Measurements from ENCODE around the gene CTNS. TPM values are rescaled to one million over a fixed set of nuclear protein-coding genes. Genes with fewer than 3 reads are reported as not detected.
A peak's percentile ranks its signal among the peaks of the same experiment; 100 is the strongest.

CTNS gene
- total and polyA plus RNA-seq, 2 experiments from 2014 or later: 26.0 to 28.1 TPM

DNA sequence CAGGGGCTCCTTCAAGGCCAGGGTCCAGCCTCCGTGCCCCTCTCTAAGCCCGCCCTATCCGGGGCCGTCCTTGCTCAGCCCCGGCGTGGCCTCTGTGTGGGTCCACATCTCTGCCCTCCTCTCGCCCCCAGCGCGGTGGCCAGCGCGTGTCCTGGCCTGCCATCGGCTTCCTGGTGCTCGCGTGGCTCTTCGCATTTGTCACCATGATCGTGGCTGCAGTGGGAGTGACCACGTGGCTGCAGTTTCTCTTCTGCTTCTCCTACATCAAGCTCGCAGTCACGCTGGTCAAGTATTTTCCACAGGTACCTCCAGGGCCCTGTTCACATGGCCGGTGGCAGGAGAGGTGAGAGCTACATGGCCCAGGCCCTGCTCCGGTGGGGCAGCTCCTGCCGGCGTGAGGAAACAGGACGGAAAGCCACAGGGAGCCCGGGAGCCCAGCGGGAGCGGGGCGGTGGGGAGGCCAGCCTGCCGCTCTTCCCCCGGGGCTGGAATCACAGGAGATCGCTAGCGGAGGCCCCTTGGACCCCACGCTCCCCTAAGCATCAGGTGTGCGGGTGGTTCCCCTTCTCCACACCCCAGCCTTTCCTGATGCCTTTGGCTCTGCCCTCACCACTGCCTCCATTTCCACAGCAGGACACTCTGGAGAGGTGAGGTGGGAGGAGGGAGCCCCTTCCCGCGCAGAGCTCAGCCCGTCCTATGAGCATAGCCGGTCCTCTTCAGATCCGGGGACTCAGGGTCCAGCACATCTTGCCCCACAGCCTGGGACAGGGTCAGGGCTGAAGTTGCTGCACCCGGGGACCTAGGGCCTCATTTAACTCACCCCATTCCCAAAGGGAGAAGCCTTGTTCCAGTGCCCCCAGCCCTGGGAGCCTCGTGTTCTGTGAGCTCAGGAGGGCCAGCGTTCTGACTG, 21.6 kb downstream of the CTNS start:
- no peaks in the 10 kb centered on the region for H3K36me3 ChIP-seq (replicated peaks; ENCODE audit: insufficient read depth, low read depth)
- no peak overlapping the region for H2AFZ ChIP-seq
- no peak overlapping the region for H3K4me2 ChIP-seq
- no peak overlapping the region for H3K4me3 ChIP-seq
- no peak overlapping the region for H3K27ac ChIP-seq
- WGBS (ENCODE audit: low lambda C conversion rate, missing lambda C conversion rate): 91% methylated on average over 42 of the region's 42 CpGs
- no peaks in the 10 kb centered on the region for H3K9me2 ChIP-seq (replicated peaks; ENCODE audit: insufficient read depth)
- TF ChIP-seq, protein P1, sequence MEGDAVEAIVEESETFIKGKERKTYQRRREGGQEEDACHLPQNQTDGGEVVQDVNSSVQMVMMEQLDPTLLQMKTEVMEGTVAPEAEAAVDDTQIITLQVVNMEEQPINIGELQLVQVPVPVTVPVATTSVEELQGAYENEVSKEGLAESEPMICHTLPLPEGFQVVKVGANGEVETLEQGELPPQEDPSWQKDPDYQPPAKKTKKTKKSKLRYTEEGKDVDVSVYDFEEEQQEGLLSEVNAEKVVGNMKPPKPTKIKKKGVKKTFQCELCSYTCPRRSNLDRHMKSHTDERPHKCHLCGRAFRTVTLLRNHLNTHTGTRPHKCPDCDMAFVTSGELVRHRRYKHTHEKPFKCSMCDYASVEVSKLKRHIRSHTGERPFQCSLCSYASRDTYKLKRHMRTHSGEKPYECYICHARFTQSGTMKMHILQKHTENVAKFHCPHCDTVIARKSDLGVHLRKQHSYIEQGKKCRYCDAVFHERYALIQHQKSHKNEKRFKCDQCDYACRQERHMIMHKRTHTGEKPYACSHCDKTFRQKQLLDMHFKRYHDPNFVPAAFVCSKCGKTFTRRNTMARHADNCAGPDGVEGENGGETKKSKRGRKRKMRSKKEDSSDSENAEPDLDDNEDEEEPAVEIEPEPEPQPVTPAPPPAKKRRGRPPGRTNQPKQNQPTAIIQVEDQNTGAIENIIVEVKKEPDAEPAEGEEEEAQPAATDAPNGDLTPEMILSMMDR (IDR thresholded peaks at IDR 0.05; ENCODE audit: poor library complexity): no peak
- TF ChIP-seq EZH2phosphoT487 (IDR thresholded peaks at IDR 0.05; ENCODE audit: low read depth, severe bottlenecking, unreplicated experiment) (no peak), EZH2 (IDR thresholded peaks at IDR 0.05; ENCODE audit: borderline replicate concordance) (no peak)
- no peaks in the 10 kb centered on the region for H3K79me2 ChIP-seq
- H3K27me3 ChIP-seq: no peaks in the 10 kb centered on the region
- H3K4me1 ChIP-seq (ENCODE audit: insufficient read depth): peaks cover 19% of the 10 kb centered on the region
- no peaks in the 10 kb centered on the region for H3K9me3 ChIP-seq (ENCODE audit: low read depth)
- DNase-seq (ENCODE audit: low spot score): no peak
- H4K20me1 ChIP-seq (ENCODE audit: insufficient read depth, poor library complexity, severe bottlenecking): no peaks in the 10 kb centered on the region

DNA sequence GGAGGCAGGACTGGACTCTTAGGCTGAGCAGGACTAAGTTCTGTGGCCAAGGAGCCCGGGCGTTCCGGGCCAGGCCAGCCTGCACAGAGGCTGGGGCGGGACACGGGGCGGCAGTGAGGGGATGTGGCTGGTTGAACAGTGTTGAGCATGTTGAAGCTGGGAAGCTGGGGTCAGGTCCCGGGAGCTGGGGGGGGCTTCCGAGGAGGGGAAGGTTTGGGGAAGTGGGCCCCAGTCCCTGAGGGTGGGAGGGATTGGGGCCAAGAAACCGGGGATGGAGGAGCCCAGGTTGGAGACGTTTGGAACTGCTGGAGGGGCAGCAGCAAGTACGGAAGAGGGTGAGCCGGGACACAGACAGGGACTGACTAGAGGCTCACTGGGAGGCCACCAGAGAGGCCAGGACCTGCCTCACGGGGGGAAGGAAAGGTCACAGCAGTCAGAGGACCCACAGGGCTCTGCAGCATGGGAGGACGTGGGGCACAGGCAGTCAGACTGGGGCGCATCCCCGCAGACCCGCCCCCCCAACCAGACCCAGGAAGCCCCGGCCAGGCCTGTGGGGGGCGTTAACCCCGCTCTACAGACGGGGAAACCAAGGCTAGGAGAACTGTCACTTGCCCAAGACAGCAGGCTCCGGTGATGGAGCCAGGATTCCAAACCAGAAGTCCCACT, 22.4 kb downstream of the CTNS start:
- Histone ChIP-seq H3K4me1 (ENCODE audit: insufficient read depth) (peaks cover 19% of the 10 kb centered on the region), H3K9me3 (ENCODE audit: low read depth) (no peaks in the 10 kb centered on the region), H3K27me3 (no peaks in the 10 kb centered on the region), H2AFZ (no peak overlapping the region), H3K79me2 (no peaks in the 10 kb centered on the region), H3K4me3 (no peak overlapping the region), H3K4me2 (no peak overlapping the region), H3K9me2 (replicated peaks; ENCODE audit: insufficient read depth) (no peaks in the 10 kb centered on the region), H3K36me3 (replicated peaks; ENCODE audit: insufficient read depth, low read depth) (no peaks in the 10 kb centered on the region), H3K27ac (peak overlapping the region; percentile 85), H4K20me1 (ENCODE audit: insufficient read depth, poor library complexity, severe bottlenecking) (no peaks in the 10 kb centered on the region)
- DNase-seq (ENCODE audit: low spot score): no peak
- TF ChIP-seq EZH2 (IDR thresholded peaks at IDR 0.05; ENCODE audit: borderline replicate concordance): no peak
- TF ChIP-seq EZH2phosphoT487 (IDR thresholded peaks at IDR 0.05; ENCODE audit: low read depth, severe bottlenecking, unreplicated experiment): no peak
- TF ChIP-seq, protein P1 (IDR thresholded peaks at IDR 0.05; ENCODE audit: poor library complexity): no peak
- WGBS (ENCODE audit: low lambda C conversion rate, missing lambda C conversion rate): 86% methylated on average over 18 of the region's 22 CpGs

DNA sequence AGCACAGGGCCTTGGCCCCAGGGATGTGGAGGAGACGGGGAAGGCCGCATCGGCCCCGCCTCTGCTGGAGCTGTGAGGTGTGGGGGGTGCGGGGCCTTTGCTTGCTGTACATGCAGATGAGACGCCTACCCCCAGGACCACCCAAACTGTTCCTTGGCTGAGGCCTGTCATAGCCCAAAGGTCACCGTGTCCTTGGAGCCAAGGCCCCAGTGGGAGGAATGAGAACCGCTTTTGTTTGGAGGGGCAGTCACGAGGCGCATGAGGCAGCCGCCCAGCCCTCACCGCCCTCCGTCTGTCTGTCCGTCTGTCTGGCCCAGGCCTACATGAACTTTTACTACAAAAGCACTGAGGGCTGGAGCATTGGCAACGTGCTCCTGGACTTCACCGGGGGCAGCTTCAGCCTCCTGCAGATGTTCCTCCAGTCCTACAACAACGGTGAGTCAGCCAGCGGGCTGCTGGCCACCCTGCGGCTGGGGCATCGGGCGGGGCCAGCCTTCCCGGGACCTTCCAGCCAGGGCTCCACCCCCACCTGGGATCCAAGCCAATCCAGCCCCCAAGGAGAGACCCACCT, 23.1 kb downstream of the CTNS start:
- Histone ChIP-seq H4K20me1 (ENCODE audit: insufficient read depth, poor library complexity, severe bottlenecking) (peaks cover 4% of the 10 kb centered on the region), H3K4me3 (no peak overlapping the region), H3K27ac (peak overlapping the region; percentile 85), H3K36me3 (replicated peaks; ENCODE audit: insufficient read depth, low read depth) (no peaks in the 10 kb centered on the region), H3K79me2 (no peaks in the 10 kb centered on the region), H3K9me3 (ENCODE audit: low read depth) (no peaks in the 10 kb centered on the region), H3K4me1 (ENCODE audit: insufficient read depth) (peaks cover 19% of the 10 kb centered on the region), H3K9me2 (replicated peaks; ENCODE audit: insufficient read depth) (no peaks in the 10 kb centered on the region), H3K27me3 (no peaks in the 10 kb centered on the region), H2AFZ (no peak overlapping the region), H3K4me2 (no peak overlapping the region)
- TF ChIP-seq, protein P1 (IDR thresholded peaks at IDR 0.05; ENCODE audit: poor library complexity): no peak
- TF ChIP-seq EZH2phosphoT487 (IDR thresholded peaks at IDR 0.05; ENCODE audit: low read depth, severe bottlenecking, unreplicated experiment) (no peak), EZH2 (IDR thresholded peaks at IDR 0.05; ENCODE audit: borderline replicate concordance) (no peak)
- DNase-seq (ENCODE audit: low spot score): peak; percentile 86
- WGBS (ENCODE audit: low lambda C conversion rate, missing lambda C conversion rate): 64% methylated on average over 21 of the region's 22 CpGs
